ENCODE data around the gene FAM76B. TPM values are rescaled to one million over a fixed set of nuclear protein-coding genes. Genes with fewer than 3 reads are reported as not detected.

Gene FAM76B
- total and polyA plus RNA-seq, 9 of the 15 experiments (the other 6 are each of a cell fraction or from before 2014, with no cell fraction given), result 22.5 to 60.0 (median 35.0) TPM

- TF ChIP-seq FOXK2 (conservative IDR thresholded peaks at IDR 0.05 in 1 of 2, IDR thresholded peaks at IDR 0.05 in 1 of 2; ENCODE audit: low read depth in 2 of 2), result peak; percentile 62 to 63; a peak in 2 of 4 replicates
- peak; percentile 41 for TF ChIP-seq MBD2 (IDR thresholded peaks at IDR 0.05; ENCODE audit: borderline replicate concordance, low read depth)
- TF ChIP-seq, protein P1, sequence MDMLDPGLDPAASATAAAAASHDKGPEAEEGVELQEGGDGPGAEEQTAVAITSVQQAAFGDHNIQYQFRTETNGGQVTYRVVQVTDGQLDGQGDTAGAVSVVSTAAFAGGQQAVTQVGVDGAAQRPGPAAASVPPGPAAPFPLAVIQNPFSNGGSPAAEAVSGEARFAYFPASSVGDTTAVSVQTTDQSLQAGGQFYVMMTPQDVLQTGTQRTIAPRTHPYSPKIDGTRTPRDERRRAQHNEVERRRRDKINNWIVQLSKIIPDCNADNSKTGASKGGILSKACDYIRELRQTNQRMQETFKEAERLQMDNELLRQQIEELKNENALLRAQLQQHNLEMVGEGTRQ (CRISPR knock-in tag; IDR thresholded peaks at IDR 0.05), result no peak
- peak; percentile 77 for TF ChIP-seq SAP30 (IDR thresholded peaks at IDR 0.05; ENCODE audit: borderline replicate concordance, insufficient read depth, low read depth, low read length, poor library complexity, severe bottlenecking)
- TF ChIP-seq SIRT6 (IDR thresholded peaks at IDR 0.05; ENCODE audit: low read depth, low read length), result no peak
- TF ChIP-seq ZNF589 (CRISPR knock-in tag; IDR thresholded peaks at IDR 0.05; ENCODE audit: low read depth), result no peak
- peak; percentile 84 for TF ChIP-seq ARID4B (CRISPR knock-in tag; IDR thresholded peaks at IDR 0.05)
- no peak for TF ChIP-seq EWSR1 (IDR thresholded peaks at IDR 0.05; ENCODE audit: borderline replicate concordance, low read depth, partially characterized antibody)
- TF ChIP-seq DMBX1 (CRISPR knock-in tag; IDR thresholded peaks at IDR 0.05; ENCODE audit: borderline replicate concordance), result no peak
- TF ChIP-seq ZBTB9 (CRISPR knock-in tag; IDR thresholded peaks at IDR 0.05), result peak; percentile 34; the same call in 1 of the 2 replicates
- TF ChIP-seq SLC30A9 (CRISPR knock-in tag; IDR thresholded peaks at IDR 0.05), result no peak
- no peak for TF ChIP-seq CEBPG (CRISPR knock-in tag; IDR thresholded peaks at IDR 0.05)
- TF ChIP-seq CEBPG (tag; conservative IDR thresholded peaks at IDR 0.05 in 1 of 2, IDR thresholded peaks at IDR 0.05 in 1 of 2), result no peak
- peak; percentile 61 for TF ChIP-seq OTX1 (CRISPR knock-in tag; IDR thresholded peaks at IDR 0.05)
- TF ChIP-seq TAF9B (IDR thresholded peaks at IDR 0.05; ENCODE audit: partially characterized antibody), result peak; percentile 23
- TF ChIP-seq FOXA3 (CRISPR knock-in tag; conservative IDR thresholded peaks at IDR 0.05 in 1 of 2, IDR thresholded peaks at IDR 0.05 in 1 of 2), result 0 out of 4 replicates have a peak, but pooled peaks of 1 of the 2 experiments have one; percentile 39
- peak in 1 of 2 experiments; percentile 78; a peak in 3 of 4 replicates for TF ChIP-seq RCOR1 (IDR thresholded peaks at IDR 0.05; ENCODE audit: borderline replicate concordance in 1 of 2, low read depth in 2 of 2, low read length in 2 of 2)
- TF ChIP-seq ZSCAN29 (IDR thresholded peaks at IDR 0.05), result peak; percentile 86; the same call in 1 of the 2 replicates
Measured at GRCh38 chr11:95789506-95790122, at the start of gene FAM76B (continued).

Data from K562 (cell line).